ENCODE measurements around the gene MAN2A2.

DNA sequence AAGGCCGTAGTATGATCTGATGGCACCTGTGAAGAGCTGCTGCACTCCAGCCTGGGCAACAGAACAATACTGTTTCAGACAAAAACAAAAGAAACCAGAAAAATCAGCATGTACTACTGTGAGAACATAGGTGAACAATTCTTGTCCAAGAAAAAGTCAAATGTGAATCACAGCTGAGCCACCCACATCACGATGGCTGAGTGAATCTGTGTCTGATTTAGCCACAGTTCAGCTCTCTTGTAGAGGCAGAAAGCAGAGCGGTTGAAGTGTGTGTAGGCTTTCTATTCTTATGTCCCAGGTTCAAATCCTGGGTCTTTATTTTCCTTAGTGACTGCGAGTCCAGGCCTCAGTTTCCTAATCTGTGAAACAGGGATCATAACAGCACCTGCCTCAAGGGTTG lies 39.1 kb upstream of the MAN2A2 start:
- TF ChIP-seq ZEB2 (IDR thresholded peaks at IDR 0.05) (no peak), ZNF398 (CRISPR knock-in tag; IDR thresholded peaks at IDR 0.05) (no peak), CHD2 (IDR thresholded peaks at IDR 0.05; ENCODE audit: low read depth, low read length) (no peak), GTF2E2 (tag; IDR thresholded peaks at IDR 0.05) (no peak), SNIP1 (IDR thresholded peaks at IDR 0.05; ENCODE audit: low read depth) (no peak), MBD2 (IDR thresholded peaks at IDR 0.05; ENCODE audit: borderline replicate concordance, low read depth) (no peak)
- TF ChIP-seq, protein P1, sequence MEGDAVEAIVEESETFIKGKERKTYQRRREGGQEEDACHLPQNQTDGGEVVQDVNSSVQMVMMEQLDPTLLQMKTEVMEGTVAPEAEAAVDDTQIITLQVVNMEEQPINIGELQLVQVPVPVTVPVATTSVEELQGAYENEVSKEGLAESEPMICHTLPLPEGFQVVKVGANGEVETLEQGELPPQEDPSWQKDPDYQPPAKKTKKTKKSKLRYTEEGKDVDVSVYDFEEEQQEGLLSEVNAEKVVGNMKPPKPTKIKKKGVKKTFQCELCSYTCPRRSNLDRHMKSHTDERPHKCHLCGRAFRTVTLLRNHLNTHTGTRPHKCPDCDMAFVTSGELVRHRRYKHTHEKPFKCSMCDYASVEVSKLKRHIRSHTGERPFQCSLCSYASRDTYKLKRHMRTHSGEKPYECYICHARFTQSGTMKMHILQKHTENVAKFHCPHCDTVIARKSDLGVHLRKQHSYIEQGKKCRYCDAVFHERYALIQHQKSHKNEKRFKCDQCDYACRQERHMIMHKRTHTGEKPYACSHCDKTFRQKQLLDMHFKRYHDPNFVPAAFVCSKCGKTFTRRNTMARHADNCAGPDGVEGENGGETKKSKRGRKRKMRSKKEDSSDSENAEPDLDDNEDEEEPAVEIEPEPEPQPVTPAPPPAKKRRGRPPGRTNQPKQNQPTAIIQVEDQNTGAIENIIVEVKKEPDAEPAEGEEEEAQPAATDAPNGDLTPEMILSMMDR (IDR thresholded peaks at IDR 0.05 in 2 of 3, conservative IDR thresholded peaks at IDR 0.05 in 1 of 3; ENCODE audit: insufficient read depth in 2 of 3, low read depth in 1 of 3, low read length in 3 of 3) = no peak
